LNCaP clone FGC (cell line): ENCODE measurements around the gene MLH3.

ENCODE experiments used
- DNase-seq: peaks from one replicate; pipeline ENCODE4 v3.0.0-alpha.2; 2011; ENCODE audit warnings: low read depth
- H3K4me3 ChIP-seq: 2 replicates; pipeline ENCODE4 v1.5.1; 2011; ENCODE audit warnings: mild to moderate bottlenecking, low read depth, low read length, control low read depth
- CTCF ChIP-seq: IDR thresholded peaks from 2 replicates; pipeline ENCODE4 v1.5.1; 2012; ENCODE audit warnings: mild to moderate bottlenecking; ENCODE audit not compliant: control insufficient read depth, insufficient read depth; ENCODE audit errors: extremely low read depth

The MLH3 gene

GRCh38 chr14:75048101-75048500 lies 3.2 kb downstream of the MLH3 start:
- no peak for TF ChIP-seq CTCF
- no peak overlapping the region for H3K4me3 ChIP-seq
- no peak for DNase-seq

GRCh38 chr14:75047506-75047905 lies 3.8 kb downstream of the MLH3 start:
- no peak overlapping the region for H3K4me3 ChIP-seq
- DNase-seq: no peak
- TF ChIP-seq CTCF: no peak

GRCh38 chr14:75046899-75047298 lies 4.4 kb downstream of the MLH3 start:
- TF ChIP-seq CTCF: no peak
- DNase-seq: no peak
- no peak overlapping the region for H3K4me3 ChIP-seq

- no peak for DNase-seq
- no peak overlapping the region for H3K4me3 ChIP-seq
- no peak for TF ChIP-seq CTCF
Observed at GRCh38 chr14:75046275-75046674, 5.0 kb downstream of the MLH3 start.

- TF ChIP-seq CTCF: no peak
- DNase-seq: no peak
- no peak overlapping the region for H3K4me3 ChIP-seq
Observed at GRCh38 chr14:75044752-75045151, 6.5 kb downstream of the MLH3 start.

- no peak for DNase-seq
- H3K4me3 ChIP-seq: no peak overlapping the region
- TF ChIP-seq CTCF: no peak
Observed at GRCh38 chr14:75044322-75044721, 6.9 kb downstream of the MLH3 start.

GRCh38 chr14:75042035-75042434 lies 9.2 kb downstream of the MLH3 start:
- no peak for TF ChIP-seq CTCF
- no peak overlapping the region for H3K4me3 ChIP-seq
- DNase-seq: no peak
